ENCODE results near the gene TCEA2. TPM values are rescaled to one million over a fixed set of nuclear protein-coding genes. Genes with fewer than 3 reads are reported as not detected.
A peak's percentile ranks its signal among the peaks of the same experiment; 100 is the strongest.

The TCEA2 gene
- total and polyA plus RNA-seq, 2 of the 13 experiments (the other 11 are each of a cell fraction or from before 2014, with no cell fraction given), result 28.1 to 33.7 TPM

DNA sequence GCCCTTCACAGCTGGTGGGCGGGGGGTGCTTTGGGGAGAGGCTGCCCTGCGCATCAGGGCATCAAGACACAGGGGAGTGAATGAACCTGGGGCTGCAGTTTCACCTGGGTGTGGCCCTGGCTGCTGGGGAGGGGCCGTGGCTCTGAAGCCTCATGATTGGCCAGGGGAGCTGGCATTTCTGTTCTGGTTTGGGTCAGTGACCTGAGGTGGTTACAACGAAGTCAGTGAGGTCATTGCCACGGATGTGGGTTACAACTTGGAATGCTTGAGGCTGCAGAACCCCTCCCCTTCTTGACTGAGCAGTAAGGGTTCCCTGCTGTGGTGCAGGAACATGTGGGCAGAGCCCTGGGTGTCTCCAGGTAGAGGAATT is 3.0 kb downstream of the TCEA2 start (continued):
- TF ChIP-seq, protein P1, sequence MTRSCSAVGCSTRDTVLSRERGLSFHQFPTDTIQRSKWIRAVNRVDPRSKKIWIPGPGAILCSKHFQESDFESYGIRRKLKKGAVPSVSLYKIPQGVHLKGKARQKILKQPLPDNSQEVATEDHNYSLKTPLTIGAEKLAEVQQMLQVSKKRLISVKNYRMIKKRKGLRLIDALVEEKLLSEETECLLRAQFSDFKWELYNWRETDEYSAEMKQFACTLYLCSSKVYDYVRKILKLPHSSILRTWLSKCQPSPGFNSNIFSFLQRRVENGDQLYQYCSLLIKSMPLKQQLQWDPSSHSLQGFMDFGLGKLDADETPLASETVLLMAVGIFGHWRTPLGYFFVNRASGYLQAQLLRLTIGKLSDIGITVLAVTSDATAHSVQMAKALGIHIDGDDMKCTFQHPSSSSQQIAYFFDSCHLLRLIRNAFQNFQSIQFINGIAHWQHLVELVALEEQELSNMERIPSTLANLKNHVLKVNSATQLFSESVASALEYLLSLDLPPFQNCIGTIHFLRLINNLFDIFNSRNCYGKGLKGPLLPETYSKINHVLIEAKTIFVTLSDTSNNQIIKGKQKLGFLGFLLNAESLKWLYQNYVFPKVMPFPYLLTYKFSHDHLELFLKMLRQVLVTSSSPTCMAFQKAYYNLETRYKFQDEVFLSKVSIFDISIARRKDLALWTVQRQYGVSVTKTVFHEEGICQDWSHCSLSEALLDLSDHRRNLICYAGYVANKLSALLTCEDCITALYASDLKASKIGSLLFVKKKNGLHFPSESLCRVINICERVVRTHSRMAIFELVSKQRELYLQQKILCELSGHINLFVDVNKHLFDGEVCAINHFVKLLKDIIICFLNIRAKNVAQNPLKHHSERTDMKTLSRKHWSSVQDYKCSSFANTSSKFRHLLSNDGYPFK (CRISPR knock-in tag; IDR thresholded peaks at IDR 0.05; ENCODE audit: borderline replicate concordance), result no peak
- TF ChIP-seq NFE2L1 (CRISPR knock-in tag; IDR thresholded peaks at IDR 0.05; ENCODE audit: borderline replicate concordance) (no peak), ZNF7 (CRISPR knock-in tag; IDR thresholded peaks at IDR 0.05) (no peak), TEAD2 (CRISPR knock-in tag; IDR thresholded peaks at IDR 0.05) (no peak), RBAK (CRISPR knock-in tag; IDR thresholded peaks at IDR 0.05) (0 out of 2 replicates have a peak, but pooled peaks have one; percentile 0), ZNF225 (CRISPR knock-in tag; IDR thresholded peaks at IDR 0.05) (peak; percentile 1; the same call in 1 of the 2 replicates), NFIC (IDR thresholded peaks at IDR 0.05; ENCODE audit: low read length) (no peak), TCF7L2 (IDR thresholded peaks at IDR 0.05; ENCODE audit: low read depth, low read length) (no peak), NFYB (CRISPR knock-in tag; IDR thresholded peaks at IDR 0.05) (peak; percentile 63), RORA (CRISPR knock-in tag; IDR thresholded peaks at IDR 0.05) (no peak), ASH2L (IDR thresholded peaks at IDR 0.05; ENCODE audit: insufficient read length, low read depth, low read length) (no peak), ZNF652 (CRISPR knock-in tag; IDR thresholded peaks at IDR 0.05; ENCODE audit: borderline replicate concordance, low read depth) (no peak), ZNF30 (CRISPR knock-in tag; IDR thresholded peaks at IDR 0.05) (no peak), TEAD3 (CRISPR knock-in tag; optimal IDR thresholded peaks at IDR 0.05; ENCODE audit: borderline replicate concordance) (peak; percentile 20), SMARCC2 (IDR thresholded peaks at IDR 0.05) (no peak), ZBTB8A (CRISPR knock-in tag; IDR thresholded peaks at IDR 0.05; ENCODE audit: borderline replicate concordance, low read depth) (no peak), ZNF780A (CRISPR knock-in tag; IDR thresholded peaks at IDR 0.05) (no peak), ZNF878 (CRISPR knock-in tag; IDR thresholded peaks at IDR 0.05) (no peak), ZZZ3 (CRISPR knock-in tag; IDR thresholded peaks at IDR 0.05; ENCODE audit: borderline replicate concordance) (no peak)
- TF ChIP-seq, protein P2, sequence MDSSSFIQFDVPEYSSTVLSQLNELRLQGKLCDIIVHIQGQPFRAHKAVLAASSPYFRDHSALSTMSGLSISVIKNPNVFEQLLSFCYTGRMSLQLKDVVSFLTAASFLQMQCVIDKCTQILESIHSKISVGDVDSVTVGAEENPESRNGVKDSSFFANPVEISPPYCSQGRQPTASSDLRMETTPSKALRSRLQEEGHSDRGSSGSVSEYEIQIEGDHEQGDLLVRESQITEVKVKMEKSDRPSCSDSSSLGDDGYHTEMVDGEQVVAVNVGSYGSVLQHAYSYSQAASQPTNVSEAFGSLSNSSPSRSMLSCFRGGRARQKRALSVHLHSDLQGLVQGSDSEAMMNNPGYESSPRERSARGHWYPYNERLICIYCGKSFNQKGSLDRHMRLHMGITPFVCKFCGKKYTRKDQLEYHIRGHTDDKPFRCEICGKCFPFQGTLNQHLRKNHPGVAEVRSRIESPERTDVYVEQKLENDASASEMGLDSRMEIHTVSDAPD (CRISPR knock-in tag; IDR thresholded peaks at IDR 0.05), result no peak
- TF ChIP-seq, protein P3, sequence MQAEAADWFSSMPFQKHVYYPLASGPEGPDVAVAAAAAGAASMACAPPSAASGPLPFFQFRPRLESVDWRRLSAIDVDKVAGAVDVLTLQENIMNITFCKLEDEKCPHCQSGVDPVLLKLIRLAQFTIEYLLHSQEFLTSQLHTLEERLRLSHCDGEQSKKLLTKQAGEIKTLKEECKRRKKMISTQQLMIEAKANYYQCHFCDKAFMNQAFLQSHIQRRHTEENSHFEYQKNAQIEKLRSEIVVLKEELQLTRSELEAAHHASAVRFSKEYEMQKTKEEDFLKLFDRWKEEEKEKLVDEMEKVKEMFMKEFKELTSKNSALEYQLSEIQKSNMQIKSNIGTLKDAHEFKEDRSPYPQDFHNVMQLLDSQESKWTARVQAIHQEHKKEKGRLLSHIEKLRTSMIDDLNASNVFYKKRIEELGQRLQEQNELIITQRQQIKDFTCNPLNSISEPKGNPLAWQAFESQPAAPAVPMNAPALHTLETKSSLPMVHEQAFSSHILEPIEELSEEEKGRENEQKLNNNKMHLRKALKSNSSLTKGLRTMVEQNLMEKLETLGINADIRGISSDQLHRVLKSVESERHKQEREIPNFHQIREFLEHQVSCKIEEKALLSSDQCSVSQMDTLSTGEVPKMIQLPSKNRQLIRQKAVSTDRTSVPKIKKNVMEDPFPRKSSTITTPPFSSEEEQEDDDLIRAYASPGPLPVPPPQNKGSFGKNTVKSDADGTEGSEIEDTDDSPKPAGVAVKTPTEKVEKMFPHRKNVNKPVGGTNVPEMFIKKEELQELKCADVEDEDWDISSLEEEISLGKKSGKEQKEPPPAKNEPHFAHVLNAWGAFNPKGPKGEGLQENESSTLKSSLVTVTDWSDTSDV (CRISPR knock-in tag; IDR thresholded peaks at IDR 0.05), result no peak
- TF ChIP-seq, protein P4, sequence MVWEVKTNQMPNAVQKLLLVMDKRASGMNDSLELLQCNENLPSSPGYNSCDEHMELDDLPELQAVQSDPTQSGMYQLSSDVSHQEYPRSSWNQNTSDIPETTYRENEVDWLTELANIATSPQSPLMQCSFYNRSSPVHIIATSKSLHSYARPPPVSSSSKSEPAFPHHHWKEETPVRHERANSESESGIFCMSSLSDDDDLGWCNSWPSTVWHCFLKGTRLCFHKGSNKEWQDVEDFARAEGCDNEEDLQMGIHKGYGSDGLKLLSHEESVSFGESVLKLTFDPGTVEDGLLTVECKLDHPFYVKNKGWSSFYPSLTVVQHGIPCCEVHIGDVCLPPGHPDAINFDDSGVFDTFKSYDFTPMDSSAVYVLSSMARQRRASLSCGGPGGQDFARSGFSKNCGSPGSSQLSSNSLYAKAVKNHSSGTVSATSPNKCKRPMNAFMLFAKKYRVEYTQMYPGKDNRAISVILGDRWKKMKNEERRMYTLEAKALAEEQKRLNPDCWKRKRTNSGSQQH (CRISPR knock-in tag; IDR thresholded peaks at IDR 0.05; ENCODE audit: low read depth), result no peak
- TF ChIP-seq, protein P5, sequence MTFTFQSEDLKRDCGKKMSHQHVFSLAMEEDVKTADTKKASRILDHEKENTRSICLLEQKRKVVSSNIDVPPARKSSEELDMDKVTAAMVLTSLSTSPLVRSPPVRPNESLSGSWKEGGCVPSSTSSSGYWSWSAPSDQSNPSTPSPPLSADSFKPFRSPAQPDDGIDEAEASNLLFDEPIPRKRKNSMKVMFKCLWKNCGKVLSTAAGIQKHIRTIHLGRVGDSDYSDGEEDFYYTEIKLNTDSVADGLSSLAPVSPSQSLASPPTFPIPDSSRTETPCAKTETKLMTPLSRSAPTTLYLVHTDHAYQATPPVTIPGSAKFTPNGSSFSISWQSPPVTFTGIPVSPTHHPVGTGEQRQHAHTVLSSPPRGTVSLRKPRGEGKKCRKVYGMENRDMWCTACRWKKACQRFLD (CRISPR knock-in tag; IDR thresholded peaks at IDR 0.05; ENCODE audit: borderline replicate concordance), result no peak
